ENCODE results near the gene LRRC36.

The LRRC36 gene

GRCh38 chr16:67393111-67393787, 66.6 kb downstream of the LRRC36 start, which contains the start of gene TPPP3:
TSS of gene TPPP3 (minus strand) at chr16:67393498. CDS start at chr16:67391111, 2,387 bp downstream.
- POLR2A ChIA-PET = interaction anchor here (0.7 kb wide), 1 partner anchor 149 kb away, joined by 3 read pairs; no protein-coding TSS in a partner anchor
- Histone ChIP-seq H3K4me3 (ENCODE audit: control insufficient read depth in 1 of 7, extremely low read depth in 1 of 7, insufficient read depth in 4 of 7, low read depth in 2 of 7, low read length in 6 of 7) (peak within 1 kb of the TSS in 4 of 7 experiments; percentile 14 to 59 (median 40)), H3K27ac (ENCODE audit: insufficient read depth in 1 of 2, low read depth in 1 of 2, low read length in 2 of 2, poor library complexity in 1 of 2, severe bottlenecking in 2 of 2) (no peak within 1 kb of the TSS), H3K36me3 (ENCODE audit: control insufficient read depth in 4 of 4, insufficient read depth in 4 of 4, low read length in 3 of 4) (no peaks in the 10 kb centered on the region), H3K9me3 (ENCODE audit: control extremely low read depth in 1 of 5, control insufficient read depth in 4 of 5, insufficient read depth in 2 of 5, low read depth in 1 of 5, low read length in 4 of 5) (no peaks in the 10 kb centered on the region), H3K4me1 (ENCODE audit: control extremely low read depth in 1 of 4, control insufficient read depth in 4 of 4, insufficient read depth in 4 of 4, low read length in 3 of 4) (peaks cover 0 to 60% (median 44%) of the 10 kb centered on the region in 4 experiments), H3K27me3 (replicated peaks in 2 of 5; ENCODE audit: control insufficient read depth in 4 of 5, insufficient read depth in 5 of 5, low read length in 4 of 5) (peaks cover 0 to 46% (median 22%) of the 10 kb centered on the region in 5 experiments)
- peak; percentile 51 to 63 (median 62) for DNase-seq
- WGBS (ENCODE audit: insufficient coverage) = 6% methylated on average over 52 of the region's 56 CpGs
- CTCF ChIA-PET = interaction anchor here (1.0 to 5.3 kb wide), 8 partner anchors 8 to 43 kb away, joined by 3 to 40 read pairs (median 4); no protein-coding TSS in a partner anchor

DNA sequence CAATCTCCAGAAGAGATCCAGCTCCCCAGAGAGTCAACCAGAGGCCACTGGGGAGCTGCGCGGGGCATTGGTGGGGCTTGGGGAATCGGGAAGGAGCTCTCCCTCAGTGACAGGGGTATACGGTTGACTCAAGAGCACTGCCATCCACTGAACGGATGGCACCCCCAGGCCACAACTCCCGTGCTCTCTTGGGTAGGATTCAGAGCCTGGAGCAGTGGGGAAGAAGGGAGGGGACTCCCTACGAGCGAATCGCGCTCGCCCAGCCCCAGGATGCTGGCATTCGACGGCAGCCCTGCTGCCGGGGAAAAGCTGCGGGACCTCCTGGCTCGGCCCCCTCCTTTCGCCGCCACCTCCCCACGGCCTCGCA, 67.2 kb downstream of the LRRC36 start:
- Histone ChIP-seq H3K4me1 (ENCODE audit: control extremely low read depth in 1 of 4, control insufficient read depth in 4 of 4, insufficient read depth in 4 of 4, low read length in 3 of 4) (peaks cover 0 to 60% (median 44%) of the 10 kb centered on the region in 4 experiments), H3K9me3 (ENCODE audit: control extremely low read depth in 1 of 5, control insufficient read depth in 4 of 5, insufficient read depth in 2 of 5, low read depth in 1 of 5, low read length in 4 of 5) (no peaks in the 10 kb centered on the region), H3K4me3 (ENCODE audit: control insufficient read depth in 1 of 7, extremely low read depth in 1 of 7, insufficient read depth in 4 of 7, low read depth in 2 of 7, low read length in 6 of 7) (peak overlapping the region in 3 of 7 experiments; percentile 32 to 59 (median 44)), H3K36me3 (ENCODE audit: control insufficient read depth in 4 of 4, insufficient read depth in 4 of 4, low read length in 3 of 4) (no peaks in the 10 kb centered on the region), H3K27me3 (replicated peaks in 2 of 5; ENCODE audit: control insufficient read depth in 4 of 5, insufficient read depth in 5 of 5, low read length in 4 of 5) (peaks cover 0 to 48% (median 22%) of the 10 kb centered on the region in 5 experiments), H3K27ac (ENCODE audit: insufficient read depth in 1 of 2, low read depth in 1 of 2, low read length in 2 of 2, poor library complexity in 1 of 2, severe bottlenecking in 2 of 2) (no peak overlapping the region)
- CTCF ChIA-PET = interaction anchor here (1.0 to 5.3 kb wide), 6 partner anchors 13 to 44 kb away, joined by 3 to 40 read pairs (median 4); no protein-coding TSS in a partner anchor
- POLR2A ChIA-PET = interaction anchor here (0.7 kb wide), 1 partner anchor 150 kb away, joined by 3 read pairs; no protein-coding TSS in a partner anchor
- WGBS (ENCODE audit: insufficient coverage) = 12% methylated on average over 17 of the region's 20 CpGs
- DNase-seq = no peak

GRCh38 chr16:67394155-67395104, 67.8 kb downstream of the LRRC36 start:
- H3K4me1 ChIP-seq (ENCODE audit: control extremely low read depth in 1 of 4, control insufficient read depth in 4 of 4, insufficient read depth in 4 of 4, low read length in 3 of 4) = peaks cover 0 to 62% (median 46%) of the 10 kb centered on the region in 4 experiments
- WGBS (ENCODE audit: insufficient coverage) = 4% methylated on average over 70 of the region's 88 CpGs
- peaks cover 0 to 48% (median 22%) of the 10 kb centered on the region in 5 experiments for H3K27me3 ChIP-seq (replicated peaks in 2 of 5; ENCODE audit: control insufficient read depth in 4 of 5, insufficient read depth in 5 of 5, low read length in 4 of 5)
- no peak overlapping the region for H3K27ac ChIP-seq (ENCODE audit: insufficient read depth in 1 of 2, low read depth in 1 of 2, low read length in 2 of 2, poor library complexity in 1 of 2, severe bottlenecking in 2 of 2)
- POLR2A ChIA-PET = interaction anchor here (0.7 kb wide), 1 partner anchor 150 kb away, joined by 3 read pairs; no protein-coding TSS in a partner anchor
- DNase-seq = peak; percentile 51 to 84 (median 81)
- no peaks in the 10 kb centered on the region for H3K9me3 ChIP-seq (ENCODE audit: control extremely low read depth in 1 of 5, control insufficient read depth in 4 of 5, insufficient read depth in 2 of 5, low read depth in 1 of 5, low read length in 4 of 5)
- CTCF ChIA-PET = interaction anchor here (1.2 to 5.3 kb wide), 6 partner anchors 13 to 44 kb away, joined by 3 to 40 read pairs (median 4); no protein-coding TSS in a partner anchor
- no peaks in the 10 kb centered on the region for H3K36me3 ChIP-seq (ENCODE audit: control insufficient read depth in 4 of 4, insufficient read depth in 4 of 4, low read length in 3 of 4)
- H3K4me3 ChIP-seq (ENCODE audit: control insufficient read depth in 1 of 7, extremely low read depth in 1 of 7, insufficient read depth in 4 of 7, low read depth in 2 of 7, low read length in 6 of 7) = peak overlapping the region in 3 of 7 experiments; percentile 36 to 59 (median 44)

- H3K4me3 ChIP-seq (ENCODE audit: control insufficient read depth in 1 of 7, extremely low read depth in 1 of 7, insufficient read depth in 4 of 7, low read depth in 2 of 7, low read length in 6 of 7) = no peak overlapping the region
These were observed 68.5 kb downstream of the LRRC36 start for GRCh38 chr16:67395105-67395457.

GRCh38 chr16:67395458-67396158, 69.0 kb downstream of the LRRC36 start:
- CTCF ChIA-PET = interaction anchor here (1.2 kb wide), 1 partner anchor 23 kb away, joined by 3 read pairs; no protein-coding TSS in a partner anchor
- H3K27me3 ChIP-seq (replicated peaks in 2 of 5; ENCODE audit: control insufficient read depth in 4 of 5, insufficient read depth in 5 of 5, low read length in 4 of 5) = peaks cover 0 to 48% (median 22%) of the 10 kb centered on the region in 5 experiments
- POLR2A ChIA-PET = no interaction called here
- 100% methylated on average over 11 of the region's 13 CpGs for WGBS (ENCODE audit: insufficient coverage)
- H3K36me3 ChIP-seq (ENCODE audit: control insufficient read depth in 4 of 4, insufficient read depth in 4 of 4, low read length in 3 of 4) = no peaks in the 10 kb centered on the region
- no peak overlapping the region for H3K4me3 ChIP-seq (ENCODE audit: control insufficient read depth in 1 of 7, extremely low read depth in 1 of 7, insufficient read depth in 4 of 7, low read depth in 2 of 7, low read length in 6 of 7)
- no peak for DNase-seq
- H3K27ac ChIP-seq (ENCODE audit: insufficient read depth in 1 of 2, low read depth in 1 of 2, low read length in 2 of 2, poor library complexity in 1 of 2, severe bottlenecking in 2 of 2) = no peak overlapping the region
- peaks cover 0 to 51% (median 39%) of the 10 kb centered on the region in 4 experiments for H3K4me1 ChIP-seq (ENCODE audit: control extremely low read depth in 1 of 4, control insufficient read depth in 4 of 4, insufficient read depth in 4 of 4, low read length in 3 of 4)
- H3K9me3 ChIP-seq (ENCODE audit: control extremely low read depth in 1 of 5, control insufficient read depth in 4 of 5, insufficient read depth in 2 of 5, low read depth in 1 of 5, low read length in 4 of 5) = no peaks in the 10 kb centered on the region

More at GRCh38 chr16:67395105-67395457, 68.5 kb downstream of the LRRC36 start:
- no peak overlapping the region for H3K27ac ChIP-seq (ENCODE audit: insufficient read depth in 1 of 2, low read depth in 1 of 2, low read length in 2 of 2, poor library complexity in 1 of 2, severe bottlenecking in 2 of 2)
- H3K27me3 ChIP-seq (replicated peaks in 2 of 5; ENCODE audit: control insufficient read depth in 4 of 5, insufficient read depth in 5 of 5, low read length in 4 of 5) = peaks cover 0 to 48% (median 22%) of the 10 kb centered on the region in 5 experiments
- H3K4me1 ChIP-seq (ENCODE audit: control extremely low read depth in 1 of 4, control insufficient read depth in 4 of 4, insufficient read depth in 4 of 4, low read length in 3 of 4) = peaks cover 0 to 56% (median 44%) of the 10 kb centered on the region in 4 experiments
- 70% methylated on average over 3 of the region's 10 CpGs for WGBS (ENCODE audit: insufficient coverage)
- CTCF ChIA-PET = interaction anchor here (1.2 to 5.3 kb wide), 2 partner anchors 14 to 22 kb away, joined by 3 to 40 read pairs; no protein-coding TSS in a partner anchor
- no peaks in the 10 kb centered on the region for H3K9me3 ChIP-seq (ENCODE audit: control extremely low read depth in 1 of 5, control insufficient read depth in 4 of 5, insufficient read depth in 2 of 5, low read depth in 1 of 5, low read length in 4 of 5)
- POLR2A ChIA-PET = no interaction called here
- H3K36me3 ChIP-seq (ENCODE audit: control insufficient read depth in 4 of 4, insufficient read depth in 4 of 4, low read length in 3 of 4) = no peaks in the 10 kb centered on the region
- DNase-seq = no peak
